GM18507 (cell line): ENCODE results near the gene CLMP.
"Not testable (repeated sequence)": the region's sequence is repeated elsewhere in the genome, so short reads cannot be mapped to it uniquely, and the experiment has no call there.

Source experiments
- DNase-seq: peaks from one replicate; pipeline ENCODE4 v3.0.0; 2011; ENCODE audit warnings: low read depth; ENCODE audit not compliant: insufficient read length; ENCODE audit errors: extremely low spot score
- FAIRE-seq: peaks from 2 replicates; lab custom pipeline; 2011; peaks lifted over from hg19 to GRCh38; lab: Jason Lieb, UNC

The CLMP gene

GRCh38 chr11:123174196-123175183 is 20.6 kb downstream of the CLMP start:
- FAIRE-seq (no peak), DNase-seq (no peak)

GRCh38 chr11:123173856-123174186 is 21.2 kb downstream of the CLMP start:
- DNase-seq (no peak), FAIRE-seq (no peak)

- FAIRE-seq, result no peak
- no peak for DNase-seq
Observed at GRCh38 chr11:123173040-123173855, 21.8 kb downstream of the CLMP start.

GRCh38 chr11:123170929-123171328 is 24.1 kb downstream of the CLMP start:
- DNase-seq (no peak), FAIRE-seq (no peak)

GRCh38 chr11:123169821-123170220 is 25.2 kb downstream of the CLMP start:
- FAIRE-seq, result no peak

GRCh38 chr11:123168955-123169484 is 26.0 kb downstream of the CLMP start:
- FAIRE-seq, result no peak
- DNase-seq, result no peak

More at GRCh38 chr11:123169821-123170220, 25.2 kb downstream of the CLMP start:
- no peak for DNase-seq

GRCh38 chr11:123168241-123168640 is 26.8 kb downstream of the CLMP start:
- FAIRE-seq, result no peak
- no peak for DNase-seq

GRCh38 chr11:123166071-123166559 is 28.9 kb downstream of the CLMP start:
- DNase-seq, result no peak
- no peak for FAIRE-seq

GRCh38 chr11:123164732-123165450 is 30.2 kb downstream of the CLMP start:
- FAIRE-seq (no peak), DNase-seq (no peak)

GRCh38 chr11:123163621-123164020 is 31.4 kb downstream of the CLMP start:
- FAIRE-seq (no peak), DNase-seq (no peak)

GRCh38 chr11:123161376-123162030 is 33.5 kb downstream of the CLMP start:
- DNase-seq (no peak), FAIRE-seq (no peak)

GRCh38 chr11:123159183-123159857 is 35.7 kb downstream of the CLMP start:
- no peak for DNase-seq
- no peak for FAIRE-seq

- no peak for FAIRE-seq
- DNase-seq, result no peak
Observed at GRCh38 chr11:123158033-123159003, 36.7 kb downstream of the CLMP start.

GRCh38 chr11:123152951-123153350 is 42.1 kb downstream of the CLMP start:
- no peak for DNase-seq
- no peak for FAIRE-seq

GRCh38 chr11:123152346-123152745 is 42.7 kb downstream of the CLMP start:
- FAIRE-seq, DNase-seq: not testable (repeated sequence)

- FAIRE-seq (no peak), DNase-seq (no peak)
Observed at GRCh38 chr11:123151796-123152195, 43.3 kb downstream of the CLMP start.

GRCh38 chr11:123151366-123151765 is 43.7 kb downstream of the CLMP start:
- DNase-seq (no peak), FAIRE-seq (no peak)
